NCI-H510A (cell line): ENCODE data around the gene CTIF.

Experiments
- DNase-seq: peaks from one replicate; lab custom pipeline; 2025; lab: John Stamatoyannopoulos, UW

Gene CTIF

DNA sequence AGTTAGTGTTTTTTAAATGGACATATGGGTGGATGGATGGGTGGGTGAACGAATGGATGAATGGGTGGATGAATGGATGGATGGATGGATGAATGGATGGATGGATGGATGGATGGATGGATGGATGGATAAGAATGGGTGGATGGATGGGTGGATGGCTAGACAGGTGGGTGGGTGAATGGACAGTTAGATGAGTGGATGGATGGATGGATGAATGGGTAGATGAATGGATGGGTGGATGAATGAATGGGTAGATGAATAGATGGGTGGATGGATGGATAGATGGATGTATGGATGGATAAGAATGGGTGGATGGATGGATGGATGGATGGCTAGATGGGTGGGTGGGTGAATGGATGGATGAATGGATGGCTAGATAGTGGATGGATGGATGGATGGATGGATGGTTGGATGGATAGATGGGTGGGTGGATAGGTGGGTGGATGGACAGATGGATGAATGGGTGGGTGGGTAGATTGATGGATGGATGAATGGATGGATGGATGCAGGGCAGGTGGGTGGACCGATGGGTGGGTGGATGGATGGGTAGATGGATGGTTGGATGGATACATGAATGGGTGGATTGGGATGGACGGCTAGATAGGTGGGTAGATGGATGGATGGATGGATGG, 64.0 kb downstream of the CTIF start:
- no peak for DNase-seq

DNA sequence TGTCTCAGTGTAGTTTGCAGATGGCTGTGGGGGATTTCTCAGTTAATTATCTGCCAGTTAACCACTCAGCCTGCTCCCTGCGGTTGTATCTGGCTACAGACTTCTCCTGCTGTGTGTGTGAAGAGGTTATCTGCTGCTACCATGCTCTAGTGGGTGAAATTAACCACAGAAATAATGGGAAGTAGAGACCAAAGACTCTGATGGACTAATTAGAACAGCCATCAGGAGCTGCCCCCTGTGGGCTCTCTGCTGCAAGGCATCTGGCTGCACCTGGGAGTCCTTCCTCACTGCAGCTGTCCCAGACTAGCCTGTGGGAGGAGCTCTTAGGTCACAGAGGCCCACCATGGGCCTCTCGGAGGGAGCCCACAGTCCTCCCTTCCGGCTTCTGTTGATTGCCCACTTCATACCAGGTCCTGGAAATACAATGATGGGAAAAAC, 66.6 kb downstream of the CTIF start:
- DNase-seq: no peak

DNA sequence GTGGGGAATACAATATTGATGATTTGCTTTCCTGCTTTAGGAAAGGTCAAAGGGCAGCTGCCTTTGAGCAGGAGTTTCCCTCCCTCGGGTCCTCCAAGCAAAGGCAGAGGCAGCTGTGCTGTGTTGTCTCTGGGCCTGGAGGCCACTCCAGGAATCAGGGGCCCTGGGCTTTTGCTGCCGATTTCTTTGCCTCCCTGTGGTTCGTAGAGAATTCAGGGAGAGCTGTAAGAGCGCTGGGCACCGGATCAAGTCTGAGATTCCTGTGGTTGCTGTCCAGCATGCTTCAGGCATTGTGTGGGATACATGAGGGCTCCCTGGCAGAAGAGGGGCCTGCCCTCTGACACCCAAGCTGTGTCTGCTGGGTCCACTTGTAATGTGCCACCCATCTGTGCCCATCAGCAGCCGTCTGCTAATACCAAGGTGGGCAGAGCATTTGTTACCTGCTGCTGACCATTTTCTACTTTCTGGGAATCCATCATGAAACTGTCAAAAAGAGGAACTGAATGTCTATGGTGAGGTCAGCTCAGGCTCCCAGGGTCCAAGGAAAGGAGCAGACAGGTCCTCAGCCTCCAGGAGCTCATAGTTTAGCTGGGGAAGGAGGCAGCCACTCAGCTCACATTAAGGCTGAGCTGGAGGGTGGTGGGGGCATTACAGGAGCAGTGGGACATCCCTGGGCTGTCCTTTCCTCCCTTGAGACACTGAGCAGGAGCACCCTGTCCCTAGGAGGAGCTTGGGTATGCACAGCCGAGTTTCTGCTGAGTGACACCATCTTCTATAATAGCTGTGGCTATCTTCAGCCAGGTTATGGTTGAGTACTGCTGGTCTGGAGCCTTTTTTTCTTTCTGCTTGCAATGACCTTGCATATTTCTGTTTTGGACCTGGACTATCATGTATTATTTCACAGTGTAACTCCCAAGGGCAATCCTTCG, 68.5 kb downstream of the CTIF start:
- no peak for DNase-seq

DNA sequence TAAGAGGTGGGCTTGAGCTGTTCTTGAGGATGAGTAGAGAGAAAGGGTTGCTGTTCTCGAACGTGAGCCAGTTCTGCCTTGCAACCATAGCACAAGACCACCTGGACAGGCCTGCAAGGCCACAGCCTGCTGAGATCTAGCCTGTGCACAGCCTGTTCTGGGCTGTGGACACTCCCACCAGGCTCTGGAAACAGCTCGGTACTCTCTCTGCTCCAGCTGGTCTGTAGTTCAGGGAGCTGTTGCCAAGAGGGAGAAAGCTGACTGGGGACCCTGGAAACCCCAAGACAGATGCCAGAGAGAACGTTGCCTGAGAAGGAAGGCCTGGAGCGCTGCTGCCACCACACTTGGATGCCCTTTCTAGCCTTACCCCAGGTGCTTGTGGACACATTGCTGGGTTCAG, 69.8 kb downstream of the CTIF start:
- no peak for DNase-seq

DNA sequence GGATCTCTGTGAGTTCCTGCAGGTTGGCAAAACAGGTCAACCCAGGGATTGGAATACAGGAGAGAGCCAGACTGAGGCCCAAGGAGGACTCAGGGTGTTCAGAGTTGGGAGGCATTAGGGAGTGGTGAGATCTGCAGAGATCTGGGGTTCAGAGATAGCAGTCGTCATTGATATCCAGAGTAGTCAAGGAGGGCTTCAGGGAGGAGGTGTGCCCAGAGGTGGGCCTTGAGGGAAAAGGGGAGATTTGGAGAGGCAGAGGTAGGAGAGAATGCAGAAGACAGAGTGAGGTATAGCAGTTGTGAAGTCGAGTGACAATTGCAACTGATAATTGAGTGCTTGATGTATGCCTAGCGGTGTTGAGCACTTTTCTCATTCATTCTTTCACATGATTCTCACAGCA, 70.3 kb downstream of the CTIF start:
- no peak for DNase-seq

DNA sequence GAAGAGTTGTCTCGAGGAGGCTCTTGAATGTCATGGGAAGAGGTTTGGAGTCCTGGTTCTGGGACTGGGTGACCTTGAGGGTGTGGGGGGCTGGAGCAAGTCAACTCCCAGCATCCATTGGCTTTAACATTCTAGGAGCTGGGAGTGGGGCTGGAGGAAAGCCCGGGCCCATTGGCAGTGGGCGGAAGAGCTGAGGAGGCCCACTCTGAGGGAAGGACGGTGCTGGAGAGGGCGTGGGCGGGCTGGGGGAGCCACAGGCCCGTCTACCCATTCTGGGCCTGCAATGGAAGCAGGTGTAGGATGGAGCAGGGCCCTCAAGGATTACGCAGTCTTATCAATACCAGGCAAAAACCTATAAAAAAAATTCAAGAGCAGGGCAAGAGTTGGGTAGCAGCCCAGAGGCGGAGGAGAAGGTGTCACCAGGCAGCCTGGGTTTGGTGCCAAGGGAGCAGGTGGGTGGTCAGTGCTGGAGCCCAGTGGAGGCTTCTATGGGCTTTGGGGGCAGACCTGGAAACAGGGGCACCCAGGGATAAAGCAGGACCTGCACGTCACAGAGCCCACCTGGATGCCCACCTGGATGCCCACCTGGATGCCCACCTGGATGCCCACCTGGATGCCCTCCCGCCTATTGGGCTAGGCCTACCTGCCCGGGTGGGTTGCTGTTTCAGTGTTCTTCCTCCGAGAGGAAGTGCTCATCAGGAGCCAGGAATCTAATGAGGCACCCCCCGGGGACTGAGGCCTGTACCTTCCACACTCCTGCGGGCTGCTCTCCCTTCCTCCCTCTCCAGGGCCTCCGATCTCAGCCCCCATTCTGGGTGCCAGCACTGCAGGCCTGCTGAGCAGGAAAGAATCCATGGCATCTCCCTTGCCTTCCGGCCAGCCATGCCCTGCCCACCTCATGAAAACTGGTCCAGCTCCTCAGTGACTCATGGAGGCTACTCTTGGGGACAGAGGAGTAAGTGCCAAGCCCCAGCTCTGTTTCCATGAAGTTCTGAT, 71.3 kb downstream of the CTIF start:
- DNase-seq: no peak

DNA sequence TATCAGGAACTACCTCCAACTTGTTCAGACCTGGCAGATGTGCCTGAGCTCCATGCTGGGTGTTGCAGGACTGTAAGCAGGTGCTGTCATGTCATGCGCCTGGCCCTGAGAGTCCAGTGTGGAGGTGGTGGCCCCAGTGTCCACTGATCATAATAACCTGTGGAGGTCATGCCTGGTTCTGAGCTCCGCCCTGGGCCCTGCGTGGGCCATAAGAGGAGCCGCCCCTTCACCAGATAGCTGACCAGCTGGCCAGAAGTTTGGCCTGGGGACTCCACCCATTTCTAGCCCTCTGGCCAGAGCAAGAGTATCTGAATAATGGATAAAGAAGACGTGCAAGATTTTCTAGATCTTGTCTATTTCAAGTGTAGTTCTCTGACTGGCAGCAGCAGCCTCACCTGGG, 72.4 kb downstream of the CTIF start:
- no peak for DNase-seq

DNA sequence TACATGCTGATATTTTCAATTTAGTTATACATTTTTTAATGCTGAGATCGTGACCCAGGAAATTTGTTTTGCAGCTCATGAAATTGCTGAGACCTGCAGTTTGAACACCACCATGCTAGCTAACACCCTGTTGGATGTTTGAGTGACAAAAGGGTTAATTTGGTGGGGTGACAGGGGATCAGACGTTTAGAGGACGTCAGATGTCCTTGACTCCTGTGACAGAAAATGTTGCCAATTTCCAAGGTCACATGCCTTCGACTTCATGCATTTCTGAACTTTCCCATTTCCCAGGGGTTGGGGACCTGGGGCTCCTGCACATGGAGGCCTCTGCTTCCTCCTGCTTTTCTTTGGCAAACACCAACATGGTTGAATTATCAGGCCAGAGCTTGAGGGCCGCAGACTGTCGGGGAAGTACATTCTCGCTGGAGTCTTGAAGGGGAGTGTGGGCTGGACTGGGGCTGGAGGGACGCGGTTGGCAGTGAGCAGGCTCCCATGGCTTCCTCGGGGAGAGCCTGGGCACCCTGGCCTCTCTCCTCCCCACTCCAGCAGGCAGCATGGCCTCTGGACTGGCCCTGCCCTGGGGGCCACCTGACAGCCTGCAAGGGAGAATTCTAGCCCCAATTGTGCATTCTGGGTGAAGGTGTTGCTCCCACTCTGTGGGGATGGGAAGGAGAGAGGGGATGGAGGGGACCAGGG, 73.1 kb downstream of the CTIF start:
- no peak for DNase-seq

DNA sequence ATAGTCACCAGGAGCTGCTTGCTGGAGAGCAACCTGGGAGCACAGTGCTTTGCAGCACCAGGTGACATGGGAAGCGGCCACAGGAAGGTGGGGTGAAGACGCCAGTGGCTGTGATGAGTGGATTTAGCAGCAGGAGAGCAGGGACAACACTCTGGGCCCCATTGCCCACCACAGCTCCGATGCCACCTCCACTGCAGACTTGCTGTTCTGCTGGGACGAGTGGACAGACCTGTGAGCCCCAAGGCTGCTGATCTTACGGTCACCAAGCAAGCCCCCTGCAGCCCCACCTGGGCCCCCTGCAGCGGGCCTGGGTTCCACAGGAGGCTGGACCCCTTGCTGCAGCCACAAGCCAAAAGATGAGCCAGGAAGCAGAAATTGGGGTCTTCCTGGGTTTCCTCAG, 73.7 kb downstream of the CTIF start:
- DNase-seq: no peak

DNA sequence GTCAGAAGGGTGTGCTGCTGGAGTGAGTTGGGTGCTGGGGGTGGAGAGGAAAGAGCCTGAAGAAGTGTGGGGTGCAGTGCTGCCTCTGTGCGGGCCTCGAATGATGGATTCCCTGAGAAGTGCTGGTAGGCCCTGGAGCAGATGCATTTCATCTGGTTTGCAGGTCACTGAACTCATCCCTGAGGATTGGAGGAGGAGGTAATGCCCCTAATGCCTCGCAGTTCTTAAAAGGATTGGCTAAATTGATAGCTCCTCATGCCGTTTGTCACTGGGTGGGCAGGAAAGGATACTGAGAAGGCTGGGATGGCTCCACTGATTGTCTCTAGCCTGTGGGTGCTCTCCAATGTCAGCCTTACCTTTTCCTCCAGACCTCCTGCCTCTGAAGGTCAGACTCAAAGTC, 74.1 kb downstream of the CTIF start:
- DNase-seq: no peak

DNA sequence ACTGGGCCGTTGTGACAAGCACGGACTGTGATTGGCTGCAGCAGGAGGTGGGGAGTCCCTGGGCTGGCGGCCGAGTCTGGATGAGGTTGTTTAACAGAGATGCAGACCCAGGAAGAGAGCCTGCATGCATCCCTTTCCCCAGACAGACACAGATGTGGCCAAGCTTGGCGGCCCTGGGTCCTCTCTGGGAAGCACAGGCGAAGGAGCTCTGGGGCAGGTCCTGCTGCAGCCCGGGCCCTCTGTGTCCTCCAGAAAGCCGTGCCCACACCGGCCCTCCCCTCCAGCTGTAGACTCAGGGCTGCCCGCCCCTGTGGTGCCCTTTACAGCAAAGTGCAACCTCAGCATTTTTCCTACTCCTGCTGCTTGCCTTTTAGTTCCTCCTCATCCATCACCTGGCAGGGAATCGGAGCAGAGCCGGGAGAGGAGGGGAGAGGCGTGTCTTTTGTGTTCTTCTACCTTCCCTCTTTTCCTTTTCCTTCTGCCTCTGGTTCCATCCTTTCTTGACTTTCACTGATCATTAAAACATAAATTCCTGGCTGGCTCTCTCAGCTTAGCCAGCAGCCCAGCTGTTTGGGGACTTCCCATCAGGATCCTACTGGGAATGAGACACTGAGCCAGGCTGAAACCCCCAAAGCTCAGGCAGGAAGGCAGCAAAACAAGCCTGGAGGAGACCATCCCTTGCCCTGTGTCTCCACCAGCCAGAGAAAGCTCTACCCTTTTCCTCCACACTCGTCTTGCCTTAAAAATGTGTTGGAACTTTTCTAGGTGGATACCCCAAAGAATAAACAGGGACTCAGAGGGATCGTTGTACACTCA, 75.0 kb downstream of the CTIF start:
- DNase-seq: peak; percentile 5

DNA sequence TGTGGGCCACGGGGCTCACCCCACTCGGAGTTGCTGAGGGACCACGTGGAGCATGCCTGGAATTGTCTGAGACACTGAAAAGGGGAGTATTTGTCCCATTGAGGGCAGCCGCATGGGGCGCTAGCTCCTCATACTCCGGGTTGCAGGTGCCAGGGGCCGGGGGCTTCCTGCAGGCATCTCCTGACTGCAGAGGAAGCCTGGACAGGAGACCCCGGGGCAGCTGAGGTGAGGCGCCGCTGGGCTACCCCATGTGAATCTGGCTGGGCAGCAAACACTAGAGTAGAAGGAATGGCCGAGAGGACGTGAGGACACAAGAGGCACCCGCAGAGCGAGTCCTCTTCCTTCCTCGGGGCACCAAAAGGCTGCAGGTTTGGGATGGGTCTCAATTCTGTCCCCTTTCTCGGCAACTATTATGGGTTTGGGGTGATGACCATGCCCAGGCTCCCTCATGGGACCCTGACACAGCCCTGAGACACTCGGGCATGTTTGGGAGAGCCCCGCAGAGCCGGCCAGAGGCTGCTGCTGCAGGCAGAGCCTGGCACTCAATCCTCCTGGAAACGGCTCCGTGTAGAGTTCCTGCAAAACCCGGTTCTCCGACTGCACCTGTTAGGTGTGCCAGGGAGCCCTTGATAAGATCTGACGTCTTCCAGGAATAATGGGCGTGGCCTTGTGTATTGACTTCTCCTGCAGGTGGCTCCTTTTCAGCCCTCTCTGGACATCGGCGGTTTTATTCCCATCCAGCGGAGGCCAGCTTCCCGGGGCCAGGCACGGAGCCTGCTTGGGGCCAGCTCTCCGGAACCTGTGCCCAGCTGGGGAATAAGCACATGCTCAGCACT, 77.0 kb downstream of the CTIF start:
- peak; percentile 85 for DNase-seq

DNA sequence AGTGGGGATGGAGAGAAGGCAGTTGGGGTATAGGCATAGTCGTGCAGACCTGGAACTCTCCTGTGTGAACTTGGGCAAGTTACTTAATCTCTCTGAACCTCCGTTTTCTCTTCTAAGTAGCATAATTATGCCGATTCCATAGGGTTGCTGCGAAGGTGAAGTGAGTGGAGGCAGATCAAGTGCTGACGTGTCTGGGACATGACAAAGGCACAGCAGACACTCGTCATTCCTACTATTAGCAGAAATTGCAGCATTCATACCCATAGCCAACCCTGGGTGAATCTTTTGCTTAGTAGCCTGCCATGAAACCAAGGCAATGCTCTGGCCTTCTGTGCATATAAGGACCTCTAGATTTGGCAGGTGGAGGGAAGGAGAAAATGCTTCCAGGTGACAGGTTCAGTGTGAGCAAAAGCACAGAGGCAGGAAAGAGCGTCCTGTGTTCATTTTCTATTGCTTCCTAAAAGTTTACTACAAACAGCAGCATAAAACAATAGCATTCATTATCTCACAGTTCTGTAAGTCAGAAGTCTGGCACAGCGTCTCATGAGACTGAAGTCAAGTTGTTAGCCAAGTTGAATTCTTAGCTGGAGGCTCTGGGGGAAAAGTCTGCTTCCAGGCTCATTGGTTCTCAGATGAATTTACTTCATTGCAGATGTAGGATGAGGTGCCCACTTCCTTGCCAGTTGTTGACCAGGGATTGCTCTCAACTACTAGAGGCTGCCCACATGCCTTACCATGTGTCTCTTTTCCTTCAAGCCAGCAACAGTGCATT, 77.8 kb downstream of the CTIF start:
- no peak for DNase-seq

DNA sequence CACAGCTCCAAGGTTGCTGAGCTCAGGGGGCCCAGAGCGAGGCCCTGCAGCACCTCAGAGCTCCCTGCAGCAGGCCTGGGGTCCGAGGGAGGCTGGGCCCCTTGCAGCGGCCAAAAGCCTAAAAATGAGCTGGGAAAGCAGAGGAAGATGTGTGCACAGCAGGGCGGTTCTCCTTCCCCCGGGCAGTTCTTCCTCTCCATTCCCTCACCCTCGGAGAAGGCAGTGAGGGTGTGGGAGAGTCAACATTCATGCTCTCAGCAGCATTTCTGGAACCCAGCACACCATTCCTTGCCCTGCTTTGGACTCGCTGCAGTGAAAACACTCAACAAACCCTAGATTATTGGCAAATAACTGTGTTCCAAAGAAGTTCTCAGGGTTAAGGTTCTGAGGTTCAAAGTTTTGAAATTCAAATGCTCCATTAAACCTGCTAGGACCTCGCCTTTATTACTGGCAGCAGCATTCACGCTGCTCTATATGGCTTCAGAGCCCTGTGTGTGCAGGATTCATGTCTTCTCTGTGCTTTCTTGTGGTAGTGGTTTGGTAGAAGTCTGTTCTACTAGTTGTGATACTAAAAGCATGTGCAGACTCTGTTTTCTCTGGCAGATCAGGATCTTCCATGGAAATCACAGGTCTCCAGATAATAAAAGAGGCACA, 79.1 kb downstream of the CTIF start:
- DNase-seq: no peak

DNA sequence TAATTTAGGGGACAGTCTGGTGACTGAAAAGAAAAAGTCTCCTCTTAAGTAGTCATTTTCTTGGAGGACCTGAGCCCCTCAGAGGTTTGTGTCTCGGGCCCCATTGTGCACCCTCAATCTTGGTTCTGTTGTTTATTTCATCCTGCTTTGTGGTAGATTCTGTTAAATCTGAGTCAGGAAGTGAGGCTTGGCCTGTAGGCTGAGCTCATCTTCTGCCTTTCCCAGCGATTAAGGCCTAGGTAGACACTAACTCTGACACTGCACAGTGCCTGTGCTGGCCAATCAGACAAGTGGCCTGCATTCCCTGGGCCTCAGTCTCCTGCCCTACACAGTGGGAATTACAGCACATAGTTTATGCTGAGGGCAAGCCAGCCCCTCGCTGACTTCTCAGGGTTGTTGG, 80.2 kb downstream of the CTIF start:
- no peak for DNase-seq

DNA sequence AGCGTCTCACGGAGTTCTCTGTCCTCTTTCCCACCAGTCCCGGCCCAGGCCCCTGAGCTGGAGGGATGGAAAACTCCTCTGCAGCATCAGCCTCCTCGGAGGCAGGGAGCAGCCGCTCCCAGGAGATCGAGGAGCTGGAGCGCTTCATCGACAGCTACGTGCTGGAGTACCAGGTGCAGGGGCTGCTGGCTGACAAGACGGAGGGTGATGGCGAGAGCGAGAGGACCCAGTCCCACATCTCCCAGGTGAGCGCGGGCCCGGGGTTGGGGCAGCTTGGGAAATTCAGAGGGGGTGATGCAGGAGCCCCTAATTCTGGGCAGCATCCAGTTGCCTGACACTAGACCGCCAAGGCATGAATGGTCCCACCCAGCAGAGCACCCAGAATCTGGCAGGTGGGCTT, 80.7 kb downstream of the CTIF start:
- DNase-seq: no peak

DNA sequence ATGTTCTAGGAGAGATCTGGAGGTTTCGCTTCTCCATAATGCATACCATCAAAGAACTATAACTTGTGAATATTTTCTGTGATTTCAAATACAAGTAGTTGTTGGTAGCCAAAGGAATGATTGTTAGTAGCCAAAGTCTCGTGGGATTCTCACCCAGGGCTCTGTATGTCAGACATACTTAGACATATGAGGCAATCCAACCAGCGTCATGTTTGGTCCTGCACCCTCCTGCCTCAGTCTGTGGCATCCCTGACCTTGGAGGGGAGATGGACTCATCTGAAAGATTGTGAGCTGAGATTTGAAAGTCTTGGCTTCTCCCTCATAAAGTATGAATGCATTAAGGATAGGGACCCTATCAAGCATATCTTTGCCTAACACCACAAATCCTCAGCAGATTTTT, 81.2 kb downstream of the CTIF start:
- no peak for DNase-seq

DNA sequence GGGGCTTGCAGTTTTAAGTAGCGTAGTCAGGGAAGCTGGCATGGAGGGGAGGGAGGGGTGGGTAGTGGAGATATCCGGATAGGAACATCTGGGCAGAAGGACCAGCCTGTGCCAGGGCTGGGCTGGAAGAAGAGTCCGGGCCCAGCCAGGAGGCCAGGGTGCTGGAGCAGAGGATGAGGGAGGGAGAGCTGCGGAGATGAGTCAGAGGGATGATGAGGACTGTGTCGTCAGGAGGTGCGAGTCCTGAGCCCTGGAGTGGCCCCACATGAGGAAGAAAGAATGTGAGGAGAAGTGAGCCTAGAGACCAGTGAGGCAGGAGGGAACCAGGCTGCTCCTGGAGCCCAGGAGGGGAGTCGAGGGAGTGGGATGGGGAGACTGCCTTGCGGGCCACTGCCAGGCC, 82.4 kb downstream of the CTIF start:
- no peak for DNase-seq
